Measurements from ENCODE around the gene USP54.

- no peak for TF ChIP-seq BCL11A (tag by site-specific recombination; IDR thresholded peaks at IDR 0.05; ENCODE audit: low read depth)
- no peak for TF ChIP-seq CTCF (tag by site-specific recombination; IDR thresholded peaks at IDR 0.05)
- no peak for TF ChIP-seq GLI2 (tag by site-specific recombination; IDR thresholded peaks at IDR 0.05; ENCODE audit: borderline replicate concordance, low read depth)
- no peak for TF ChIP-seq ZNF639 (tag by site-specific recombination; IDR thresholded peaks at IDR 0.05)
- TF ChIP-seq REST (tag by site-specific recombination; IDR thresholded peaks at IDR 0.05), result no peak
These were observed 123.9 kb downstream of the USP54 start for GRCh38 chr10:73467206-73467605.

All from HEK293 (cell line).